Epithelial cell of esophagus (primary cell): ENCODE results near the gene AGPAT2.

Source experiments
- DNase-seq: peaks from one replicate; pipeline ENCODE4 v3.0.0; 2010; ENCODE audit warnings: low read depth
- H3K4me3 ChIP-seq: 2 replicates; pipeline ENCODE4 v1.5.1; 2011; ENCODE audit warnings: mild to moderate bottlenecking, low read length, control low read depth
- TF ChIP-seq, protein P1 (sequence below): IDR thresholded peaks from 2 replicates; pipeline ENCODE4 v1.5.1; 2011; ENCODE audit warnings: low read depth, mild to moderate bottlenecking, low read length, control low read depth, inconsistent platforms; ENCODE audit not compliant: insufficient read depth; ENCODE audit errors: missing control alignments

The AGPAT2 gene

DNA sequence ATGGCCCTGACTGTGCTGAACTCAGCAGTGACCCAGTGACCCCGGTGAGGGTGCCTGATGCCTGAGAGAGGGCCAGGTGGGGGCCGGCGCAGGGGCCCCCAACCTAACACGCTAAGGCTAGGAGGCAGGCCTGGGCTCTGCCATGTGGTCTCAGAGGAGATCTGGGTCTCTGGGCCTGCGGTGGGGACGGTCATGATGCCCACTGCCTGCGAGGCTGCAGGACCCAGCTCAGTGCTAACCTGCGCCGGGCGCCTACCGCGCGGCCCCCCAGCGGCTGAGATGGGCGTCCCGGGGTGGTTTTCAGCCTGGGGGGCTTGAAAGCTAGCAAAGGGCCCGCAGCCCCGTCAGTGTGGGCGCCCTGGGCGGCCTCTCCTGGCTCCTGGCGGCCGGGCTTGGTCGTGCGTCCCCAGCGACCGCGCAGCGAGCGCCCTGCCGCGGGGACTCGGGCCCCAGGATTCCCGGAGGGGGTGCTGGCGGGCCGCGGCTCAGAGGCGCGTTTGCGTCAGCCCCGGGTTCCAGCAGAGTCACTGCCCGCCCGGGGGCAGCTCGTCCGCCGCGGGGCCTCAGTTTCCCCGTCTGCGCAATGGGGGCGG lies 22.1 kb downstream of the AGPAT2 start:
- H3K4me3 ChIP-seq = peak overlapping the region; percentile 14
- no peak for DNase-seq
- TF ChIP-seq, protein P1, sequence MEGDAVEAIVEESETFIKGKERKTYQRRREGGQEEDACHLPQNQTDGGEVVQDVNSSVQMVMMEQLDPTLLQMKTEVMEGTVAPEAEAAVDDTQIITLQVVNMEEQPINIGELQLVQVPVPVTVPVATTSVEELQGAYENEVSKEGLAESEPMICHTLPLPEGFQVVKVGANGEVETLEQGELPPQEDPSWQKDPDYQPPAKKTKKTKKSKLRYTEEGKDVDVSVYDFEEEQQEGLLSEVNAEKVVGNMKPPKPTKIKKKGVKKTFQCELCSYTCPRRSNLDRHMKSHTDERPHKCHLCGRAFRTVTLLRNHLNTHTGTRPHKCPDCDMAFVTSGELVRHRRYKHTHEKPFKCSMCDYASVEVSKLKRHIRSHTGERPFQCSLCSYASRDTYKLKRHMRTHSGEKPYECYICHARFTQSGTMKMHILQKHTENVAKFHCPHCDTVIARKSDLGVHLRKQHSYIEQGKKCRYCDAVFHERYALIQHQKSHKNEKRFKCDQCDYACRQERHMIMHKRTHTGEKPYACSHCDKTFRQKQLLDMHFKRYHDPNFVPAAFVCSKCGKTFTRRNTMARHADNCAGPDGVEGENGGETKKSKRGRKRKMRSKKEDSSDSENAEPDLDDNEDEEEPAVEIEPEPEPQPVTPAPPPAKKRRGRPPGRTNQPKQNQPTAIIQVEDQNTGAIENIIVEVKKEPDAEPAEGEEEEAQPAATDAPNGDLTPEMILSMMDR = peak; percentile 13

DNA sequence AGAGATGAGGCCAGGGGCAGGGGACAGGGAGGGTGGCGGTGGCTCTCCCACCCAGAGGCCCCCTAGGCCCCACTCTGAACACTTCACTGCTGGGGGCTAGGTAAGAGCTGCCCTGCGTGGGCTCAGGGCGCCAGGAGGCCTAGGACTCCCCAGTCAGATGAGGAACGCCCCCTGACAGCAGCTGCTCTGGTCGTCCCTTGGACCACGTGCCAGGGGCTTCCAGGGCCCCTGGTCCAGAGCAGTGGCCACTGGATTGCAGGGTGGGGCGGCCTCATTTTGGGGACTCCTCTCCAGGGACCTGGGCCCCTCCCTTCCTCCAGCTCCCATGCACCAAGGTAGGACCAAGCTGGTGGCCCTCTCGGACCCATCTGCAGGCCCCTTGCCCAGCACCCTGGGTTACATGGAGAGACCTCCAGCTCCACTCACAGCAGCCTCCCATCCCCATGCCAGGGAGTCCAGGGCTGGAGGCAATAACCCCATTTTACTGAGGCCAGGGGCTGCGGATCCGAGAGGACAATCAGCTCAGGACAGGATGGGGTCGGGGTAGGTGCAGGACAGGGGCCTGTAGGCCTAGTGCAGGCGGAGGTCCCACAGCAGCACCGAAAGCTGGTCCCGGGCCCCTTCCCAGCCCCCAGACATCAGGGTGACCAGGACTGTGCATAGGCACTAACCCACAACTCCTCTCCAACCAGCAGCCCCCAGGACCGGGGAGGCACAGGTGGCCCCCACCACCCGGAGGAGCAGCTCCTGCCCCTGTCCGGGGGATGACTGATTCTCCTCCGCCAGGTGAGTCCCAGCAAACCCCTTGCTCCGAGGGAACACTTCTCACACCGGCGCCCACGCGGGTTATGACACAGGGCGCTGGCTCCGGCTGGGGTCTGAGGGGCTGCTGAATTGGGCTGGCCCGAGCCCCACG lies 23.0 kb downstream of the AGPAT2 start:
- H3K4me3 ChIP-seq = no peak overlapping the region
- TF ChIP-seq, protein P1 = no peak
- DNase-seq = no peak

DNA sequence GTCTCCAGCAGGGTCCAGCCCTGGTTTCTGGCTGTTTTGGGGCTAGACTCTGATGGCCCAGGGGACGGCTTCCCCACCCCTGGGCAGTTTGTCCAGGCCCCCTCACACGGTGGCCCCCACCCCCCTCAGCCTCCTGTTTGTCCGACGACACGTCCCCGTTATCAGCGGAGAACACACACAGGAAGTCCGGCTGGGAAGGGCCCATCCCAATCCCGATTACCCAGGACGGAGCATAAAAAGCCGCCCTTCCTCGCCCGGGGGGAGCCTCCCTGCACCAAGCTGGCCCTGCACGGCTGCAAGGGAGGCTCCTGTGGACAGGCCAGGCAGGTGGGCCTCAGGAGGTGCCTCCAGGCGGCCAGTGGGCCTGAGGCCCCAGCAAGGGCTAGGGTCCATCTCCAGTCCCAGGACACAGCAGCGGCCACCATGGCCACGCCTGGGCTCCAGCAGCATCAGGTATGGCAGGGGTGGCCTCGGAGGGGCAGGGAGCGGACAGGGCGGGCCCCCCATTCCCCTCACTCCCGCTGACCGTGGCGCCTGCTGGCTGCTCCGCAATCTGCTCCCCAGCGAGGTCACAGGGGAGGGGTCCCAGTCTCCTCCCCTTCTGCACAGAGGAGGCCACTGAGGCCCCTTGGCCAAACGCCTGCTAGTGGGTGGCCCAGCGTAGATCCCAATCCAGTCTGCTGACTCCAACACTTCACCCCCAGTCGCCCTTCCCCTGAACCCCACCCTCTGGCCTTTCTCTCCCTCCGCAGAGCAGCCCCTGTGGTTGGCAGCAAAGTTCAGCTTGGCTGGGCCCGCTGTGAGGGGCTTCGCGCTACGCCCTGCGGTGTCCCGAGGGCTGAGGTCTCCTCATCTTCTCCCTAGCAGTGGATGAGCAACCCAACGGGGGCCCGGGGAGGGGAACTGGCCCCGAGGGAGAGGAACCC lies 24.3 kb downstream of the AGPAT2 start, which contains the start of gene EGFL7:
EGFL7 (plus strand) TSS at position 261 of the 926 bp plus-strand sequence. CDS start 5,367 bp downstream, outside the sequence.
- DNase-seq = no peak
- H3K4me3 ChIP-seq = no peak within 1 kb of the TSS

DNA sequence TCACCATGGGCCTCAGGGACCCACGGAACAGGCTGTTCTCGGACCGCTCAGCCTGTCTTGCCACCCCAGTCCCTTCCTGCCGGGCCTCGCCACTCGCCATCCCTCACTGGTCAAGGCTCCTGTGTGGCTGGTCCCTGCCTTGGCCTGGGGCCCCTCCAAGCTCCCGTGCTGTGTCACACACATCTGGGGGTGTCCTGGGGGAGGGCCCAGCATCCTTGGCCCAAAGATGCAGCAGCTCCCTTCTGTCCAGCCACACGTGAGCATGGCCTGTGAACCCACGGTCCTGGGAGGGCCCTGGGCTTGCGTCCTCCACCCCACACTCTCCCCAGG lies 25.0 kb downstream of the AGPAT2 start:
- no peak overlapping the region for H3K4me3 ChIP-seq
- no peak for DNase-seq
- TF ChIP-seq, protein P1 = no peak

More for the DNA sequence above, 24.3 kb downstream of the AGPAT2 start, which contains the start of gene EGFL7:
- TF ChIP-seq, protein P1 = no peak

DNA sequence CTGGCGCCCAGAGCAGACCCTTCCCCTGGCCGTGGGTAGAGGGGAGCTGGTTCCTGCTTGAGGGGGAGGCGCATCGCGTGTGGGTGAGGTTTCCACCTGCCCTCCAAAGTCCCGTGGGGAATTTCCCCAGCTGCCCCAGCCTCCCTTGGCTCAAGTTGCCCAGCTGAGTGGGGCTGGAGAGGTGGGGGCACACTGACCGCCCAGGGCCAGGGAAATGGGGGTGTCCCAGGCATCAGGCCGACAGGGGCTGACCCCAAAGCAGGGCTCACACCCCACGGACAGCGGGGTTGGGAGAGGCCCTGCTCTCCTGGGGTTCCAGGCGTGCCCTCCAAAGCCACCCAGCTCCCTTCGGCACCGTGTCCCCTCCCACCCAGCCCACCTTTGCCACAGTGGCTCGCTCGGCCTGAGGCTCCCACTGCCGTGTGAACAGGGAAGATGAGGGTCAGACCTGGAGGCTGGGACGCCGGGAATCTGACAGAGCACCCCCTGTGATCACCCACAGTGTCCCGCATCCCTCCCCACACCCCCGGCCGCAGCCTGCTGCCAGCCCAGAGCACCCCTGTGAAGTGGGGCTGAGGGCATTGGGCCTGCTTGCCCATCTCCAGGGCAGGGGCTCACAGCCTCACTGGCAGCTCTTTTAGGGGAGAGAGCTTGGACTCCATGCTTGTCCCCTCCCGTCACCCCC lies 25.5 kb downstream of the AGPAT2 start:
- TF ChIP-seq, protein P1 = no peak
- H3K4me3 ChIP-seq = no peak overlapping the region
- DNase-seq = no peak

DNA sequence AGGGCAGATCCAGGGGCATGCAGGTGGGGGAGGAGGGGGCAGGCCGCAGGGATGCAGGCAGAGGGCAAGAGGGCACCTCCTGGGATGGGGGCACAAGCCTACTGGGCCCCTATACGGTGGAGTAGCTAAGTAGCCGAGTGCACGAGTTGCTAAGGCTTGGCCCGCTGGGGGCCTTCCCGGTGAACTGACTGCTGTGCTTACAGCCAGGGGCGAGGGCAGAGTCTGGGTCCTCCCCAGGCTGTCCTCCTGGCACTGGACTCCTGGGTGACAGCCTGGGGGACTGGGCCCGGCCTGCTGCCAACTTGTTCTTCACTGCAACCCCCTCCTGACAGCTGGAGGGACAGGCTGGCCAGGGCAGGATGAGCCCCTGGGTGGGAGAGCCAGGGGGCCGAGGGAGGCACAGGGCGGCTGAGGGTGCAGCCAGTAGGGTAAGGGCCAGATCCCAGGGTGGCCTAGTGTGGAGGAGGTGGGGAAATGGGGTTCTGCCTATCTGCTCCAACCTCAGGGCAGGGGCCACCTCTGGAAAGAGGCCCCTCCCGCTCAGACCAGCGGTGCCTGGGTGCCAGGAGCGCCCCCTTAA lies 26.2 kb downstream of the AGPAT2 start:
- DNase-seq = no peak
- no peak overlapping the region for H3K4me3 ChIP-seq
- TF ChIP-seq, protein P1 = no peak
